ENCODE data around the gene MECR.

GRCh38 chr1:29239142-29239541 is 8.4 kb upstream of the MECR start:
- TF ChIP-seq POLR2AphosphoS5 (IDR thresholded peaks at IDR 0.05; ENCODE audit: low read depth), result no peak
- TF ChIP-seq, protein P1, sequence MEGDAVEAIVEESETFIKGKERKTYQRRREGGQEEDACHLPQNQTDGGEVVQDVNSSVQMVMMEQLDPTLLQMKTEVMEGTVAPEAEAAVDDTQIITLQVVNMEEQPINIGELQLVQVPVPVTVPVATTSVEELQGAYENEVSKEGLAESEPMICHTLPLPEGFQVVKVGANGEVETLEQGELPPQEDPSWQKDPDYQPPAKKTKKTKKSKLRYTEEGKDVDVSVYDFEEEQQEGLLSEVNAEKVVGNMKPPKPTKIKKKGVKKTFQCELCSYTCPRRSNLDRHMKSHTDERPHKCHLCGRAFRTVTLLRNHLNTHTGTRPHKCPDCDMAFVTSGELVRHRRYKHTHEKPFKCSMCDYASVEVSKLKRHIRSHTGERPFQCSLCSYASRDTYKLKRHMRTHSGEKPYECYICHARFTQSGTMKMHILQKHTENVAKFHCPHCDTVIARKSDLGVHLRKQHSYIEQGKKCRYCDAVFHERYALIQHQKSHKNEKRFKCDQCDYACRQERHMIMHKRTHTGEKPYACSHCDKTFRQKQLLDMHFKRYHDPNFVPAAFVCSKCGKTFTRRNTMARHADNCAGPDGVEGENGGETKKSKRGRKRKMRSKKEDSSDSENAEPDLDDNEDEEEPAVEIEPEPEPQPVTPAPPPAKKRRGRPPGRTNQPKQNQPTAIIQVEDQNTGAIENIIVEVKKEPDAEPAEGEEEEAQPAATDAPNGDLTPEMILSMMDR (conservative IDR thresholded peaks at IDR 0.05; ENCODE audit: low read depth in 2 of 2), result no peak
- TF ChIP-seq EZH2 (IDR thresholded peaks at IDR 0.05; ENCODE audit: low read depth, unreplicated experiment), result no peak
- no peak for TF ChIP-seq CREB1 (CRISPR knock-in tag; IDR thresholded peaks at IDR 0.05; ENCODE audit: low read depth)
- TF ChIP-seq EZH2phosphoT487 (IDR thresholded peaks at IDR 0.05; ENCODE audit: unreplicated experiment), result no peak
- TF ChIP-seq, protein P2, sequence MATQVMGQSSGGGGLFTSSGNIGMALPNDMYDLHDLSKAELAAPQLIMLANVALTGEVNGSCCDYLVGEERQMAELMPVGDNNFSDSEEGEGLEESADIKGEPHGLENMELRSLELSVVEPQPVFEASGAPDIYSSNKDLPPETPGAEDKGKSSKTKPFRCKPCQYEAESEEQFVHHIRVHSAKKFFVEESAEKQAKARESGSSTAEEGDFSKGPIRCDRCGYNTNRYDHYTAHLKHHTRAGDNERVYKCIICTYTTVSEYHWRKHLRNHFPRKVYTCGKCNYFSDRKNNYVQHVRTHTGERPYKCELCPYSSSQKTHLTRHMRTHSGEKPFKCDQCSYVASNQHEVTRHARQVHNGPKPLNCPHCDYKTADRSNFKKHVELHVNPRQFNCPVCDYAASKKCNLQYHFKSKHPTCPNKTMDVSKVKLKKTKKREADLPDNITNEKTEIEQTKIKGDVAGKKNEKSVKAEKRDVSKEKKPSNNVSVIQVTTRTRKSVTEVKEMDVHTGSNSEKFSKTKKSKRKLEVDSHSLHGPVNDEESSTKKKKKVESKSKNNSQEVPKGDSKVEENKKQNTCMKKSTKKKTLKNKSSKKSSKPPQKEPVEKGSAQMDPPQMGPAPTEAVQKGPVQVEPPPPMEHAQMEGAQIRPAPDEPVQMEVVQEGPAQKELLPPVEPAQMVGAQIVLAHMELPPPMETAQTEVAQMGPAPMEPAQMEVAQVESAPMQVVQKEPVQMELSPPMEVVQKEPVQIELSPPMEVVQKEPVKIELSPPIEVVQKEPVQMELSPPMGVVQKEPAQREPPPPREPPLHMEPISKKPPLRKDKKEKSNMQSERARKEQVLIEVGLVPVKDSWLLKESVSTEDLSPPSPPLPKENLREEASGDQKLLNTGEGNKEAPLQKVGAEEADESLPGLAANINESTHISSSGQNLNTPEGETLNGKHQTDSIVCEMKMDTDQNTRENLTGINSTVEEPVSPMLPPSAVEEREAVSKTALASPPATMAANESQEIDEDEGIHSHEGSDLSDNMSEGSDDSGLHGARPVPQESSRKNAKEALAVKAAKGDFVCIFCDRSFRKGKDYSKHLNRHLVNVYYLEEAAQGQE (IDR thresholded peaks at IDR 0.05; ENCODE audit: unreplicated experiment), result no peak
- no peak for TF ChIP-seq JUNB (IDR thresholded peaks at IDR 0.05; ENCODE audit: unreplicated experiment)
- no peak for TF ChIP-seq NANOG (IDR thresholded peaks at IDR 0.05; ENCODE audit: borderline replicate concordance)
- TF ChIP-seq, protein P3, sequence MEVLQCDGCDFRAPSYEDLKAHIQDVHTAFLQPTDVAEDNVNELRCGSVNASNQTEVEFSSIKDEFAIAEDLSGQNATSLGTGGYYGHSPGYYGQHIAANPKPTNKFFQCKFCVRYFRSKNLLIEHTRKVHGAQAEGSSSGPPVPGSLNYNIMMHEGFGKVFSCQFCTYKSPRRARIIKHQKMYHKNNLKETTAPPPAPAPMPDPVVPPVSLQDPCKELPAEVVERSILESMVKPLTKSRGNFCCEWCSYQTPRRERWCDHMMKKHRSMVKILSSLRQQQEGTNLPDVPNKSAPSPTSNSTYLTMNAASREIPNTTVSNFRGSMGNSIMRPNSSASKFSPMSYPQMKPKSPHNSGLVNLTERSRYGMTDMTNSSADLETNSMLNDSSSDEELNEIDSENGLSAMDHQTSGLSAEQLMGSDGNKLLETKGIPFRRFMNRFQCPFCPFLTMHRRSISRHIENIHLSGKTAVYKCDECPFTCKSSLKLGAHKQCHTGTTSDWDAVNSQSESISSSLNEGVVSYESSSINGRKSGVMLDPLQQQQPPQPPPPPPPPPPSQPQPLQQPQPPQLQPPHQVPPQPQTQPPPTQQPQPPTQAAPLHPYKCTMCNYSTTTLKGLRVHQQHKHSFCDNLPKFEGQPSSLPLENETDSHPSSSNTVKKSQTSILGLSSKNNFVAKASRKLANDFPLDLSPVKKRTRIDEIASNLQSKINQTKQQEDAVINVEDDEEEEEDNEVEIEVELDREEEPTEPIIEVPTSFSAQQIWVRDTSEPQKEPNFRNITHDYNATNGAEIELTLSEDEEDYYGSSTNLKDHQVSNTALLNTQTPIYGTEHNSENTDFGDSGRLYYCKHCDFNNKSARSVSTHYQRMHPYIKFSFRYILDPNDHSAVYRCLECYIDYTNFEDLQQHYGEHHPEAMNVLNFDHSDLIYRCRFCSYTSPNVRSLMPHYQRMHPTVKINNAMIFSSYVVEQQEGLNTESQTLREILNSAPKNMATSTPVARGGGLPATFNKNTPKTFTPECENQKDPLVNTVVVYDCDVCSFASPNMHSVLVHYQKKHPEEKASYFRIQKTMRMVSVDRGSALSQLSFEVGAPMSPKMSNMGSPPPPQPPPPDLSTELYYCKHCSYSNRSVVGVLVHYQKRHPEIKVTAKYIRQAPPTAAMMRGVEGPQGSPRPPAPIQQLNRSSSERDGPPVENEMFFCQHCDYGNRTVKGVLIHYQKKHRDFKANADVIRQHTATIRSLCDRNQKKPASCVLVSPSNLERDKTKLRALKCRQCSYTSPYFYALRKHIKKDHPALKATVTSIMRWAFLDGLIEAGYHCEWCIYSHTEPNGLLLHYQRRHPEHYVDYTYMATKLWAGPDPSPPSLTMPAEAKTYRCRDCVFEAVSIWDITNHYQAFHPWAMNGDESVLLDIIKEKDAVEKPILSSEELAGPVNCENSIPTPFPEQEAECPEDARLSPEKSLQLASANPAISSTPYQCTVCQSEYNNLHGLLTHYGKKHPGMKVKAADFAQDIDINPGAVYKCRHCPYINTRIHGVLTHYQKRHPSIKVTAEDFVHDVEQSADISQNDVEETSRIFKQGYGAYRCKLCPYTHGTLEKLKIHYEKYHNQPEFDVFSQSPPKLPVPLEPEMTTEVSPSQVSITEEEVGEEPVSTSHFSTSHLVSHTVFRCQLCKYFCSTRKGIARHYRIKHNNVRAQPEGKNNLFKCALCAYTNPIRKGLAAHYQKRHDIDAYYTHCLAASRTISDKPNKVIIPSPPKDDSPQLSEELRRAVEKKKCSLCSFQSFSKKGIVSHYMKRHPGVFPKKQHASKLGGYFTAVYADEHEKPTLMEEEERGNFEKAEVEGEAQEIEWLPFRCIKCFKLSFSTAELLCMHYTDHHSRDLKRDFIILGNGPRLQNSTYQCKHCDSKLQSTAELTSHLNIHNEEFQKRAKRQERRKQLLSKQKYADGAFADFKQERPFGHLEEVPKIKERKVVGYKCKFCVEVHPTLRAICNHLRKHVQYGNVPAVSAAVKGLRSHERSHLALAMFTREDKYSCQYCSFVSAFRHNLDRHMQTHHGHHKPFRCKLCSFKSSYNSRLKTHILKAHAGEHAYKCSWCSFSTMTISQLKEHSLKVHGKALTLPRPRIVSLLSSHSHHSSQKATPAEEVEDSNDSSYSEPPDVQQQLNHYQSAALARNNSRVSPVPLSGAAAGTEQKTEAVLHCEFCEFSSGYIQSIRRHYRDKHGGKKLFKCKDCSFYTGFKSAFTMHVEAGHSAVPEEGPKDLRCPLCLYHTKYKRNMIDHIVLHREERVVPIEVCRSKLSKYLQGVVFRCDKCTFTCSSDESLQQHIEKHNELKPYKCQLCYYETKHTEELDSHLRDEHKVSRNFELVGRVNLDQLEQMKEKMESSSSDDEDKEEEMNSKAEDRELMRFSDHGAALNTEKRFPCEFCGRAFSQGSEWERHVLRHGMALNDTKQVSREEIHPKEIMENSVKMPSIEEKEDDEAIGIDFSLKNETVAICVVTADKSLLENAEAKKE (CRISPR knock-in tag; IDR thresholded peaks at IDR 0.05), result no peak
- no peak for TF ChIP-seq ZNF114 (CRISPR knock-in tag; IDR thresholded peaks at IDR 0.05)
